Epidermal melanocyte (primary cell): ENCODE results near the gene PTGDS.

Source experiments
- DNase-seq: peaks from one replicate; pipeline ENCODE4 v3.0.0; 2011; ENCODE audit warnings: low spot score; ENCODE audit not compliant: insufficient read length

Gene PTGDS

DNA sequence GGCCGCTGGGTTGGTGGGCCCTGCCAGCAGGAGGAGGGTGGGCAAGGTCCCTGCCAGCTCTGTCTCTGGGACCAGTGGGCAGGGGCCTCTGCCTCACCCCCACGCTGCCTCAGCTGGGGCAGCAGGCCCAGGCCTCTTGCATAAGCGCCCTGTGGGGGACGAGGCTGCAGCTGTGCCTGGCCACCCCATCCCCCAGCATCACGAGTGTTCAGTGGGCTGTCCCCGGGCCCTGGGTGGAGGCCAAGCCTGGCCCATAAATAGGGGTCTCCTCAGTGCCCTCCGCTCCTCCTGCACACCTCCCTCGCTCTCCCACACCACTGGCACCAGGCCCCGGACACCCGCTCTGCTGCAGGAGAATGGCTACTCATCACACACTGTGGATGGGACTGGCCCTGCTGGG is at the start of gene PTGDS:
PTGDS (plus strand) TSS at position 282 of the 400 bp plus-strand sequence; CDS start at position 357, 75 bp downstream.
- DNase-seq: no peak

DNA sequence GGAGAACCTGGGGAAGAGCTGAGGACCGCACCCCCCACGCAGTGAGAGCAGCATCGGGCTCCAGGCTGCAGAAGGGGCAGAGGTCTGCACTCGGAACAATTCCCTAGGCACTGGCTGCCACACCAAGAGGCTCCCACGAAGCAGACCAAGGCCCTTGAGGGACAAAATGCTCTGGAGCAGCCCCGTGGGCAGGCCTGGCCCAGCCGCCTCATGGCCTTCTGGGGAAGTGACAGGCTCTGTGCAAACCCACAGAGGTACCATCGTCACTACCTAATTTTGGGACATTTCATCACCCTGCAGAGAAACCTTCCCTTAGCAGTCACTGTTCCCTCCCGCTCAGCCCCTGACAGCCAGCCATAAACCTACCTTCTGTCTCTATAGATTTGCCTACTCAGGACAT is 48.7 kb upstream of the PTGDS start:
- no peak for DNase-seq

GRCh38 chr9:136930014-136930413 is 47.3 kb upstream of the PTGDS start:
- DNase-seq: no peak

GRCh38 chr9:136931611-136932130 is 45.6 kb upstream of the PTGDS start:
- no peak for DNase-seq

DNA sequence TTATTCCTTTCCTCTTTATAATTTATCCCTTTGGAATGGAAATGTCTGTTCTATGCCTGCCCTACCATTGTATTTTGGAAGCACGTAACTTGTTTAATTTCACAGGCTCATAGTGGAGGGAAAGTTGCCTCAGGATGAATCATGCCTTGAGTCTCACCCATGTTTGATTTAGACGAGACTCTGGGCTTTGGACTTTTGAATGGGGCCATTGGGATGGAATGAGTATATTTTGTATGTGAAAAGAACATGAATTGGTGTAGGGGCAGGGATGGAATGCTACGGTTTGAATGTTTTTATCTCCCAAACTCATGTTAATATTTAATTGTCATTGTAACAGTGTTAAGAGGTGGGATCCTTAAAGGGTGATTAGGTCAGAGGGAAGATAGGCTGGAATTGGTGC is 43.0 kb upstream of the PTGDS start:
- no peak for DNase-seq

- DNase-seq: no peak
These were observed 41.7 kb upstream of the PTGDS start for GRCh38 chr9:136935651-136936050.

GRCh38 chr9:136936645-136937170 is 40.6 kb upstream of the PTGDS start:
- no peak for DNase-seq

DNA sequence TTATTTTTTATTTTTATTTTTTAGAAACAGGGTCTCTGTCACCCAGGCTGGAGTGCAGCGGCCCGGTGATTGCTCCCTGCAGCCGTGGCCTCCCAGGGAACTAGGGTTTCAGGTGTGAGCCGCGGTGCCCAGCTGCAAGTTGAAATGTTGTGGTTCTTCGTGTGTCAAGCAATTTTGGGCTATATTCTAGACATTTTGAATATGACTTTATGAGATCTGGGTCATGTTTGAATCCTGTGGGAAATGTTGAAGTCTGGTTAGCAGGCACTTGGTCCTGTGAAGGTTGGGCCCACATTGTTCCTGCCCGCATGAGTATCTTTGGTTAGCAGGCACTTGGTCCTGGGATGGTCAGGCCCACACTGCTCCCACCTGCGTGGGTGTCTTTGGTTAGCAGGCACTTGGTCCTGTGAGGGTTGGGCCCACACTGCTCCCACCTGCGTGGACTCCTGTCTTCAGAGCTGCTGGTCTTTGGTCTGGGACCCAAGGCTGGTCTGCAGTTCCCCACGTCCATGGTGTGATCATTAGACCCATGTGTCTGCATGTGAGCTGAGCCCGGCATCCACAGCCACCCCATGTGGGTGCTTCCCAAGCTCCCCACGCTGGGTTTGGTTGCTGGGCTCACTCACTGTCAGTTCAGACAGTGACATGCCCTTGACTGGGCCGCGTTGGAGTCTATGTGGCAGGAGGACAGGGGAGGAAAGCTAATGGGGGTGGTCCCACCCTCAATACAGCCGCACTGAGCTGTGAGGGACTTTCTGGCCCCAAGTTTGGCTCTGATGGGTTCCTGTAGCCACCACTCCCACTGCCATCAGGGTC is 39.9 kb upstream of the PTGDS start:
- no peak for DNase-seq

- DNase-seq: no peak
These were observed 37.8 kb upstream of the PTGDS start for GRCh38 chr9:136939431-136939995.

DNA sequence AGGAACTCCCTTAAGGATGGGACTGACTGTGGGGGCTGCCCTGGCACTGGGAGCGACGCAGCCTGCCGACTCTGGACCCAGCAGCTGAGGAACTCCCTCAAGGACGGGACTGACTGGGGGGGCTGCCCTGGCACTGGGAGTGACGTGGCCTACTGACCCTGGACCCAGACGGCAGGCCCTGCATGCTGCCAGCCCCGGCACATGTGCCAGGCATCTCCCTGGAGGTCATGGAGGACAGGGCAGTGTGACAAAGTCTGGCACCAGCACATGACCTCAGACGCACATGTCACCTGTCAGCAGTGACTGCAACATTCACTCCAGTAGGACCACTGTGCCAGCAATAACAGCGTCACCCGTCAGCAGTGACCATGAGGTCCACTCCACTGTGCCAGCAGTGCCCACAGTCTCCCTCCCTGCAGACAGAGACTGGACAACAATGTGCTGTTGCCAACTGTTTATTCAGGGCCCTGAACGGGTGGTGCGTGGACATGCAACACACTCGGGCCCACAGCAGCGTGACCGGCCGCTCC is 37.2 kb upstream of the PTGDS start:
- DNase-seq: no peak

DNA sequence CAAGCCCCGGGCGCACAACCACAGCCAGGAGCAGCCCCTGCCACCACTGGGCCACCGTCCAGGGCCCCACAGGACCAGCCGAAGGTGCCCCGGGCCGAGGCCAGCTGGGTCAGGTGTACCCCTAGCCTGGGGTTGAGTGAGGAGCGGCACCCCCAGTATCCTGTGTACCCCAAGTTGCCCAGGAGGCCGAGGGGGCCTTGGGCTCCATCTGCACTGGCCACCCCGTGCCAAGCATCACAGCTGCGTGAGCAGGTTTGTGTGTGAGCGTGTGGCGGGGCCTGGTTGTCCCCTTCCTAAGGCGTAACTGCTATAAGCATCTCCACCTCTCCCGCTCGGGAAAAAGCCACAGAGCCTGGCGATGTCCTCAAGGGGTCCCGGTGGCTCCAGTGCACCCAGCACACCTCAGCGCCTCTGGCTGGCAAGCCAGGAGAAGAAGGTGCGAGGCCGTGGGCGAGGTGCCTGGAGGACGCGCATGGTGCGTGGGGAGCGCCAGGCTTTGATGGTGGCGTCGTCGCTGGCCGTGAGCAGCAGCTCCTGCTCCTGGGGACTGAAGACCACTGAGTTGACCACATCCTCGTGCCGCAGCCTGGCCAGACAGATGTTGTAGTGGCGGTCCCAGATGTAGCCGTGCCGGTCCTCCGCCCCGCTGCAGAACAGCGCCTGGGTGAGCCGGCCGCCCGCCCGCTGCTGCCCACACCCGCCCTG is 36.6 kb upstream of the PTGDS start:
- DNase-seq: no peak

DNA sequence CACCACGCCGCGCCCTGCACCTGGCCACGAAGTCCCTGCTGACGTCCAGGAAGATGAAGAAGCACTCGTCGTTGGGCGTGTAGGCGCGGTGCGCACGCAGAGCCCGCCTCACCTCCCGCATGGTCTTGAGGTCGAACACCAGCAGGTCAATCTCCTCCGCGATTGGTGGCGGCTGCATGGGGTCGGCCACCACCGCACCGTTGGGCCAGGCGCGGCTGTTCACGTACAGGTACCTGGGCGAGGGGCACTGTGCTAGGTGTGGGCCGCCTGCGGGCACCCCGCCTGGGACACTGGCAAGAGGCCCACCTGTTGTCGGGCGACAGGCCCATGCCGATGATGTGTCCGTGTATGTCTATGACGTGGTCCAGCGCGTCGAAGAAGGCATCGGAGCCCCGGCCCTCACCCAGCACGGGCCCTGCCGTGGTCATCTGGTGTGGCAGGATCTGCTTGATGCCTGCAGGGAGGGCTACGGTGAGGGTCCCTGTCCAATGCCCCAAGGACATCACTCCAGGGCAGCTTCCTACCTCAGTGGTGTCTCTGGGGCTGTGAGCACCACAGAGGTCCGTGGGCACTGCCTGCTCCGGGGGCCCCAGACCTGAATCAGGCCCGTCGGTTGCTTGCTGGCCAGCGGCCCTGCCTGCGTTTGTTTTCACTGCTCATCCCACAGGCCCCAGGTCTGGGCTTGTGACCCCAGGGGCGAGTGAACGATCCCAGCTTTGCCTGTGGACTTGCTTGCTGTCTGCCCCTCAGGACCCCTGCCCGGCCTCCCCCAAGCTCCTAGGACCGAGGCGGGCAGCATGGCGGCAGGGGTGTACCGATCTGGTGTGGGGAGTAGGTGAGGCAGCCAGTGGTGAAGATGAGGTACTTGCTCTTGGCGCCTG is 35.8 kb upstream of the PTGDS start:
- DNase-seq: no peak

DNA sequence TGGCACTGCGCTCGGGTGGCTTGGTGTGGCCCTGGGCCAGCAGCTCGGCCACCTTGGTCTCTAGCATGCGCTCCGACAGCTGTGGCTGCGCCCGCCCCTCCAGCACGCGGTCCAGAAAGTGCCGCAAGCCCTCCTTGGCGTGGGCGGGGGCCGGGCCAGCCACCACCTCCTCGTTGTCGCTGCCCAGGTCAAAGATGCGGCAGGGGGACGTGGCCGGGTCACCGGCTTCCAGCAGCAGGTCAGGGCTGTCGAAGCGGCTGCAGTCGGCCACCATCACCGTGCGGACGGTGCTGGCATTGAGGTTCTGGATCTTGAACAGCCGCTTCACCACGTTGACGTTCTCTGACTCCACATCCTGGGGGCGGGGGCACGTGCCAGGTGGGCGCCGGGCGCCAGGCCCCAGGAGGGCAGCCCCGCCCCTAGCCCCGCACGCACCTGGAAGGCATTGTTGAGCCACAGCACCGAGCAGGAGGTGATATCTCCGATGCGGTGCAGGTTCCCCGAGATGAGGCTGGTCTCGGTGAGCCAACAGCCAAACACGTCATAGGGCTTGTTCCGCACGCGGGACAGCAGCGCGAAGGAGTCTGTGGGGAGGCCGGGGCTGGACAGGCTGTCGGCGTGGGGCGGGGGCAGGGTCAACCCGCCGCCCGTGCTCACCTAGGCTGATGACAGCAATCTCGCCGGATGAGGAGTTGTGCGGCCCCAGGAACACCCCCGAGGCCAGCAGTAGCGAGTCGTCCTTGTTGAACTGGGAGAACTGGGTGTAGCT is 35.0 kb upstream of the PTGDS start:
- no peak for DNase-seq

DNA sequence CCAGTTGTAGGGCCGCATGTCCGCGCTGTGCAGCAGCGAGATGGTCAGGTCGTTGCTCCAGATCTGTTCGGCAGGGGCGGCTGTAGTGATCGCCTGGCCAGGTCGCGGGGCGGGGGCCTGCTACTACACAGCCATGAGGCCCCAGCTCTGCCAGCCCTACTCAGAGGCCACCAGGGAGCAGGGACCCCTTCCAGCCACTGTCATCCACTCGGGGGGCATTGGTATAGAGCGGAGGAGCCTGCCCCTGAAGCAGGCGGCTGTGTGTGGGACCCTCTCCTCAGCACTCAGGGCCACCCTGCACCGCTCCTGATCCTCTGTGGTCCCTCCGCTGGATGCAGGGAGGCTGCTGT is 34.4 kb upstream of the PTGDS start:
- DNase-seq: no peak

GRCh38 chr9:136943291-136944211 is 33.8 kb upstream of the PTGDS start:
- peak; percentile 68 for DNase-seq

GRCh38 chr9:136944212-136944518 is 33.1 kb upstream of the PTGDS start:
- DNase-seq: peak; percentile 78

- DNase-seq: peak; percentile 99
These were observed 32.6 kb upstream of the PTGDS start, which contains the start of the genes C8G and FBXW5 for GRCh38 chr9:136944519-136945332. Gene C8G, plus strand, starts transcription at chr9:136945243. Its CDS starts 78 bp downstream, at chr9:136945321. Gene FBXW5, minus strand, starts transcription at chr9:136944738. Its CDS starts 655 bp downstream, at chr9:136944083.
